OCI-LY1 (cell line): Measurements from ENCODE around the gene PRAMEF2.

Experiments used
- EZH2 ChIP-seq: fragments of 200-600 bp; sonication (generic), shearing (Covaris generic); IDR thresholded peaks from 2 replicates; pipeline ENCODE4 v1.8.0; 2017; ENCODE audit warnings: borderline replicate concordance, mixed run types, mild to moderate bottlenecking, antibody characterized with exemption, low read length, moderate library complexity, mixed read lengths
- TF ChIP-seq, protein P1 (sequence below): fragments of 200-600 bp; sonication (generic), shearing (Covaris generic); IDR thresholded peaks from 2 replicates; pipeline ENCODE4 v1.5.1; 2017; ENCODE audit warnings: mild to moderate bottlenecking, antibody characterized with exemption, low read length, moderate library complexity, mixed read lengths

DNA sequence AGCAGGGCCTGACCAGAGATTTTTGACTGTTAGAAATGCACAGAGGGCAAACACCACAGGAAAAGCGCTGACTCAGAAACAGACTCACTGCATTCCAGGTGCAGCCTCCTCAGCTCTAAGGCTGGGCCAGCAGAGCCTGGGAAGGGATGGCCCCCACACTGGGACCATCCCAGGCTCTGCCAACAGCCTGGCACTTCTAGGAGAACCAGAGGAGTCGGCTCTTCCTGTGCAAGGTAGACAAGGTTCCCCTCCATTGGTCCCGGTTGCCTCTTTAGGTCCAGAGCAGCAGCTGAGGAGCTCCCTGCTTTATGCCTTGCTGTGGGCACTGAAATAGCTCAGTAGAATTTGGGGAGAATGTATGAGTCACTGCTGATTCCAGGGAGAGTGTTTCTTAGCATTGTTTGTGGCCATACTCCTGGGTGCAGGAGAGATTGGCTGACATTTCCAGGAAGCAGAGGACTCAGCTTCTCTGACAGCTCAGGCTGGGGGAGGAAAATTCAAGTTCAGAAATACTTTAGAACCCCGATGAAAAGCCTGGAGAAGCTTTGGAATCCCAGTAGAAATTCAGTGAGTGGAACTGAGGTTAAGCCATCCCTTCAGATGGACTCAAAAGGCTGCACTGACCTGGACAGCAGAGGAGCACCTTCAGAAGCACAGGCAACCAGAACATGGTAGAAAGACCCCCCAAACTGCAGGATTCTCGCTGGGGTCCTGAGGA is 46.0 kb upstream of the PRAMEF2 start:
- TF ChIP-seq, protein P1, sequence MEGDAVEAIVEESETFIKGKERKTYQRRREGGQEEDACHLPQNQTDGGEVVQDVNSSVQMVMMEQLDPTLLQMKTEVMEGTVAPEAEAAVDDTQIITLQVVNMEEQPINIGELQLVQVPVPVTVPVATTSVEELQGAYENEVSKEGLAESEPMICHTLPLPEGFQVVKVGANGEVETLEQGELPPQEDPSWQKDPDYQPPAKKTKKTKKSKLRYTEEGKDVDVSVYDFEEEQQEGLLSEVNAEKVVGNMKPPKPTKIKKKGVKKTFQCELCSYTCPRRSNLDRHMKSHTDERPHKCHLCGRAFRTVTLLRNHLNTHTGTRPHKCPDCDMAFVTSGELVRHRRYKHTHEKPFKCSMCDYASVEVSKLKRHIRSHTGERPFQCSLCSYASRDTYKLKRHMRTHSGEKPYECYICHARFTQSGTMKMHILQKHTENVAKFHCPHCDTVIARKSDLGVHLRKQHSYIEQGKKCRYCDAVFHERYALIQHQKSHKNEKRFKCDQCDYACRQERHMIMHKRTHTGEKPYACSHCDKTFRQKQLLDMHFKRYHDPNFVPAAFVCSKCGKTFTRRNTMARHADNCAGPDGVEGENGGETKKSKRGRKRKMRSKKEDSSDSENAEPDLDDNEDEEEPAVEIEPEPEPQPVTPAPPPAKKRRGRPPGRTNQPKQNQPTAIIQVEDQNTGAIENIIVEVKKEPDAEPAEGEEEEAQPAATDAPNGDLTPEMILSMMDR: no peak
- no peak for TF ChIP-seq EZH2
